GM18498 (cell line): ENCODE data around the gene PARL.

Source experiments
- ATAC-seq: cut with Tn5 transposase; IDR thresholded peaks from one replicate; pipeline ENCODE4 v1.9.1; 2021; ENCODE audit warnings: mild to moderate bottlenecking, moderate library complexity; ENCODE audit not compliant: unreplicated experiment

PARL gene

DNA sequence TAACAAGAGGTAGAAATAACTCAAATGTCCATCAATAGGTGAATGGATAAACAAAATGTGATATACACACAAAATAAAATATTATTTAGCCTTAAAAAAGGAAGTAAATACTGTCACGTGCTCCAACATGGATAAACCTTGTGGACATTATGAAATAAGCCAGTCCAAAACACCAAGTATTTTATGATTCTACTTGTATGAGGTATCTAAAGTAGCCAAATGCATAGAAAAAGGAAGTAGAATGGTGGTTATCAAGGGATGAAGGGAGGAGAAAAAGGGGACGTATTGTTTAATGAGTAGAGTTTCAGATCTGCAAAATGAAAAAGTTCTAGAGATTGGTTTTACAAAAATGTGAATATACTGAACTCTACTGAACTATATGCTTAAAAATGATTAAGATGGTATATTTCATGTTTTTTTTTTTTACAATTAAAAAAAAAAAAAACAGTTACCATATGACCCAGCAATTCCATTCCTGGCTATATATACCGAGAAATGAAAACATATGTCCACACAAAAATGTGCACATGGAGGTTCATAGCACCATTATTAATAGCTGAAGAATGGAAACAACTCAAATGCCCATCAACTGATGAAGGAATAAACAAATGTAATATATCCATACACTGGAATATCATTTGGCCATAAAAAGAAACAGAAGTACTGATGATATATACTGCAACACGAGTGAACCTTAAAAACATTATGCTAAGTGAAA is 30.2 kb downstream of the PARL start:
- no peak for ATAC-seq

DNA sequence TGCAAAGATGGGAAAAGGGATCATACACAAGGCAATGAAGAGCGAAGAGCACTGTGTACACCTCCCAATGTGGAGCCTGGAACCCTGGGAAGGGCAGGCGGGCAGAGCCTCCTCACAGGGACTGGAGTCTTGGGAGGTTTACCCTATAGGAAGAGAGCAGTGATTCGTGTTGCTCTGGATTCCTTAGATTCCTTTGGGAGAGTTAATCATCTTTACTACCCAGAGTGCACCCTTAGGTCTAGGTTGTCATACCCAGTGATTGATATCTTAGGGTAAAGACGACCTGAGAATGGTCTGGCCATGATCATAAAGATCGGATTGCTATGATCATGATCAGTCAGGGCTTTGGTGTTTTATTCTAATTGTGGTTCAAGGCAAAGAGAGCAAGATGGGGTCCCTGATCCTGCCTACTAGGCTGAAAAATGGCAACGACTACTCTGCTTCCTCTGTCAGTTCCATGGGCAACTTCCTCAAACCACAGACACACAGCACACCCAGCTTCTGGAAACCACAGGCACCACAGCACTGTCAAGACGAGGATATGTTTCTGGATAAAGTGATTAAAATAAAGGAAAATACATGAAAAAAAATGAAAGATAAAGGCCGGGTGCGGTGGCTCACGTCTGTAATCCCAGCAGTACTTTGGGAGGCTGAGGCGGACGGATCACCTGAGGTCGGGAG is 38.9 kb downstream of the PARL start:
- ATAC-seq: no peak

DNA sequence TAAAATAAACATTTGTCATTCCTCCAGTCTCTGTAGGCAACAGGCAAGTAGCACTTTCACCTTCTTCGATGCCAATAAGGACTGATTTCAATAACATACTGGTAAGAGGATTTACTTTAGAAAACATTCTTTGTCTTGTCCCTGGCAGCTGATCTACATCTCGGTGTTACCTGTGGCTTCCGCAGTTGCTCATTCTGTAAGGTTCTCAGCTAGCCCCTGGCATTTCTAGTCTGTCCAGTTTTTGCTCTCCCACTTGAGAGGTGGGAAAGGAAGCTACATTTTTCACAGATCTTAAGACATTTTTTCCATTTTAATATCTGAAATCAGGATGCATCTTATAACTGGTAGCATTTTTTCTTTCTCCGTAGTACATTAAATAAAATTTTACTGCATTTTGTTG is 39.6 kb downstream of the PARL start:
- ATAC-seq: no peak

DNA sequence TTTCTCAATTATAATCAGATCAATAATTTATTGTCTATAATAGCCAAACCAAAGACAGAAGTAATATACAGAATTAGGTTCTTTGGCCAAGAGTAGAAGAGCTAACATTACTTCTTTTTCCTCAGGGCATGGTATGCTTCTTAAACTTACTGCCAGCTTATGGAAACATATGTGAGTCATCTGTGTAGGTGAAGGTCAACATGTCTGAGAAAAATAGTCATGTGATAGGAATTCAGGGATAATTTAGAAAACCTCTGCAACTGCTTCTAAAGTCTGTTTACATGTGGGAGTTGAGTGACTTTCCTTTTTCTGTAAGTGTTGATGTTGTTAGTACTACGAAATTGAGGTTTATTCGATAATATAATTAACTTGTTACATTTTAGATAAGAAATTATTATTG is 40.1 kb downstream of the PARL start:
- ATAC-seq: no peak

GRCh38 chr3:183839751-183840150 is 44.9 kb downstream of the PARL start:
- ATAC-seq: no peak

GRCh38 chr3:183837894-183838293 is 46.8 kb downstream of the PARL start:
- ATAC-seq: no peak

DNA sequence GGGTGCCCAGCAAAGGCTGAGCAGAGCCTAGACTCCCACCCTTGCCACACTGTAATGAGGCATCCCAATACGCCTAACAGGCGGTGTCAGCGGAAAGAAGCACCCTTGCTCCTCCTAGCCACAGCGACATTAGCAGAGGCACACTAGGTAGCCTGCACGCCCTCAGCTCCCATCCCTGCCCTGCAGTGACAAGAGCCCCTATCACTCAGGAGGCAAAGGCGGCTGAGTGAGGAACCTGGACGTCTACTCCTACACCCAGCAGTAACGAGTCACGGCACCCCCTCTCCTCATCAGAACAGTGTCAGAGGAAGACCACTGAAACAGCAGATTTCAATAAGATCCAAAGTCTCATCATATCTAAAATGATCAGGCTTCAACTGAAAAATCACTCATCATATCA is 47.3 kb downstream of the PARL start:
- no peak for ATAC-seq

DNA sequence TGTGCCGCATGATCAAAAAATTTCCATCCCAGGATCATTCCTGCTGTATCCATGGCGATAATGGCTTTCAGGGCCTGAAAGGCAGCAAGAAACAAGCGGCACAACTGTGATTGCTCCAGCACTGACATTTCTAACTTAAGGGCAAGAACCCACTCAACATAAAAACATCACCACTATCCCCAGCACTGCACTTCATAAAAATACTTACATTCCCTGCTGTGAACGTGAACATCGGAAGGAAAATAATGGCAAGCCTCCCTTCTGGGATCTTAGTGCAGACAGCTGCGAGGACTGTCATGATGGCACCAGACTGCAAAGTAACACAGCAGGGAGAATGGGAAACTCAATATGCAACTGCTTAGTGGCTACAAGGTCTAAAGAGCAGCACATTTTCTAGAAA is 51.2 kb downstream of the PARL start:
- ATAC-seq: no peak

GRCh38 chr3:183830187-183830586 is 54.5 kb downstream of the PARL start:
- ATAC-seq: no peak

DNA sequence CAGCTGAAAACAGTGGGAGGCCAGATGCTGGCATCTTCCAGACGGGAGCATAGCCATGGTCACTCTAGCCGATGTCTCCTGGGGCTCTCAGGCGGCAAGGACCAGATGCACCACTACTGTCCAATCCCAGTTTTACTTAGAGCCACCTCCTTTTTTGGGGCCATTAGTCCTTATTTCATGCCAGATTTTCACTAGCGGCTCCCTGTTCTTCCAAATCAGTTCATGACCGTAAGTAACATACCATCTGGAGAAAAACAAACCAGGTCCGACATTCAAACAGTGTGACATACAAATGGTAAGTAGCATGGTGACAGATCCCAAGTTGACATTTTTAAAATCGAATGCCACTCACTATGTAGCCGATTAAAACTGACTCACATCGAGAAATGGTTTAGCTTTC is 55.2 kb downstream of the PARL start:
- ATAC-seq: no peak

DNA sequence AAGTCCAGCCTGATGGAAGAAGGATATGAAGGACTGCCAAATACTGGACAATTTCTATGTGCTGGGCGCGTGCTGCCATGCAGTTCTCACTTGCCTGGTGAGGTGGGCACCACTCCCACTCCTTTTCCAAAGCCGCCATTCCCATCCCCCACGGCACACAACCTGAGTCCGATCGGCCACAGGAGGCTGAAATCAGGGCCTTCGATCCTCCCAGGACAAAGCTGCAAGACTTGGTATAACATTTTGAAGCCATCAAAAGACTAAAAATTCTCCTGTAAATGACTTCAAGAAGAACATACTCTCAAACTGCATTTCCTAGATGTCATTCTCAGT is 56.2 kb downstream of the PARL start:
- ATAC-seq: no peak

- ATAC-seq: no peak
Observed at GRCh38 chr3:183827809-183828537, 56.7 kb downstream of the PARL start.

GRCh38 chr3:183826448-183827250 is 58.0 kb downstream of the PARL start:
- no peak for ATAC-seq

GRCh38 chr3:183825456-183826161 is 59.1 kb downstream of the PARL start, which contains the start of gene MAP6D1:
Gene MAP6D1, minus strand, starts transcription at chr3:183825577. Its CDS starts 30 bp downstream, at chr3:183825547.
- peak; percentile 57 for ATAC-seq

- ATAC-seq: peak; percentile 35
Observed at GRCh38 chr3:183824761-183825455, 59.8 kb downstream of the PARL start.

GRCh38 chr3:183823963-183824362 is 60.7 kb downstream of the PARL start:
- ATAC-seq: no peak

DNA sequence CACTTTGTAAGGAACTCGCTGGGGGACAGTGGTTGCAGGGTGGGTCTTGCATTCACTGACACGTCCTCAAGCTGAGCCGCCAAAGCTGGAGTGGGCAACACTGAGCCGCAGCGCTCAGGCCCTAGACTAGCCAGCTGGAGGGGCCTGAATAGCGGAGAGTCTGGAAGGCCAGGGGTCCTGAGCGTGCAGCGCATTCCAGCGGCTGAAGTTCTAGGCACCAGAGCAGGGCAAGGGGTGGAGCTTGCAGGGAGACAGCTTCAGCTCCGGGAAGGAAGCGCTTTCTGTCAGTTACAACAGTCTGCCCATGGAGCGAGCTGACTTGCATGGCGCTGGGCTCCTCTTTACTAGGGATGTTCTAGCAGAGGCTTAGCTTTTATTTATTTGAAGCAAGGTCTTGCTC is 62.0 kb downstream of the PARL start:
- no peak for ATAC-seq

DNA sequence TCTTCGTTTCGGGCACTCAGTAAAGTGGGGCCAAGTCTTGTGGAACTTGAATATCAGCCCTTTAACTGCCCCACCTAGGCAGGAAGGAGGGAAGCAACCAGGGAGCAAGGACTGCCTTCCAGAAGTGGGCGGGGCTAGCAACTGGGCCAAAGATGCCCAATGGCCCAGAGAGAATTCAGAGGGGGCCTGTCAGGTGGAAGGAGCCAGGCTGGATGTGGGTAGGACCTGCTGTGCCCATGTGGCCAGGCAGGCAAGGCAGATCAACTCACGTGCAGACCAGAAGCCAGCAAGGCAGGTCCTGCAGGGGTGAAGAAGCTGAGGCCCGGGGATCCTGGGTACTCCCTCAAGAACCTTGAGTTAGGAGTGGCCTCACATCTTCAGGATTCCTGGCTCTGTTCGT is 64.8 kb downstream of the PARL start:
- ATAC-seq: no peak

DNA sequence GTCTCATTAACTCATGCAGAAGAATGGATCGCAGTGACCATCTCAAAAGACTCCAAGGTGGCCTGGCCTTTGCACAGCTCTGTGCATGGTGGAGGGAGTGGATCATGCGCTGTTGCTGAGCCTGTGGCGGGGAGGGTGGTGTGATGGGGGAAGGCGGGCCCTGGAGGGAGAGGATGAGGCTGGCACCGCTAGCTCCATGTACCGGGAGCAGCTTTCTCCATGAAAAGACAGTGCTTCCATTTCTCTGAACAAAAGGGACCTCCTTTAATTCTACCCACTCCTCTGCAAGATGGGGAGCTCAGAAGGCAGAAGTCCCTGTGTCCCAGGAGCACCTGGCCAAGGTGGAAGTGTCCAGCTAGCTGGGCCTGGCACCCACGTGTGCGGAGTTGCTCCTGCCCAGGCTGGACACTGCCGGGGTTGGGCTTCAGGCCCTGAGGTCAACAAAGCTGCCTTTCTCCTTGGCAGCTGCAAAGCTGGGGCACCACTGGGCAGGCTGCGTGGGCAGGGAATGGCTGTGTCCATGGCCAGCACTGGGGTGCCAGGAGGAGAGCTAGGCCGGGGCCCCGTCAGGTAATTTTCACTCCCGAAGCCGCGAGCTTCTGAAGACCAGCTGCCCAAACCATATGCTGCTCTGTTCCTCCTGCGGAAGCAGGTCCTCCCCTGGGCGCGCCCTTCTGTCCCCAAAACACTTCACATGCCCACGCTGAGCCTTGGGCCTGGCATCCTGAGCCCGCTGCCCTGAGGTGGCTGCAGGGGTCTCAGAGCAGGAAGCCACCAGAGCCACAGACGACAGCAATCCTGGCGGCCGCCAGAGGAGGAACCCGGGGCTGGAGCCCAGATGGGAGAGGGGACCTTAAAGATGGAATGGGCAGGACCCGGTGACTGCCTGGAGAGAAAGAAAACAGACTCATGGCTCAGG is 65.7 kb downstream of the PARL start:
- no peak for ATAC-seq
